Heart left ventricle (tissue), 16 donors: ENCODE results near the gene ADCY3. TPM values are rescaled to one million over a fixed set of nuclear protein-coding genes. Genes with fewer than 3 reads are reported as not detected.

Source experiments
- ATAC-seq, 4 donors: fragments of 200-7000 bp; cut with Tn5 transposase; one replicate each; pipeline ENCODE4 v1.9.1; 2020 to 2022; ENCODE audit warnings: moderate library complexity in 4 of 4, mild to moderate bottlenecking in 3 of 4, moderate number of reproducible peaks in 1 of 4
- DNase-seq, 5 donors: peaks; one replicate each; pipeline ENCODE4 v3.0.0-alpha.2; 2020
- H3K27ac ChIP-seq, 12 donors: fragments of 200-600 bp; sonication (generic) in 4 of 12; one replicate each; pipeline versions ENCODE4 v1.5.0 to v1.8.0; 2016 to 2022; ENCODE audit warnings: mild to moderate bottlenecking in 2 of 12
- H3K27me3 ChIP-seq, 9 donors: fragments of 200-600 bp; sonication (generic) in 2 of 9; one replicate each; pipeline versions ENCODE4 v1.5.1 to v1.8.0; 2016 to 2022; ENCODE audit warnings: mild to moderate bottlenecking in 3 of 9
- H3K36me3 ChIP-seq, 9 donors: fragments of 200-600 bp; sonication (generic) in 2 of 9; one replicate each; pipeline versions ENCODE4 v1.5.0 to v1.8.0; 2018 to 2022; ENCODE audit warnings: mild to moderate bottlenecking in 2 of 9
- H3K4me1 ChIP-seq, 12 donors: fragments of 200-600 bp; sonication (generic) in 4 of 12; one replicate each; pipeline versions ENCODE4 v1.5.0 to v1.8.0; 2016 to 2022; ENCODE audit warnings: mild to moderate bottlenecking in 3 of 12
- H3K4me3 ChIP-seq, 12 donors: fragments of 200-600 bp; sonication (generic) in 4 of 12; one replicate each; pipeline versions ENCODE4 v1.5.0 to v1.8.0; 2017 to 2022; ENCODE audit warnings: mild to moderate bottlenecking in 9 of 12, moderate library complexity in 4 of 12
- H3K9me3 ChIP-seq, 12 donors: fragments of 200-600 bp; sonication (generic) in 4 of 12; one replicate each; pipeline versions ENCODE4 v1.5.0 to v1.8.0; 2016 to 2022; ENCODE audit warnings: mild to moderate bottlenecking in 1 of 12
- CTCF ChIP-seq, 12 donors: fragments of 200-600 bp; sonication (generic) in 4 of 12; IDR thresholded peaks; one replicate each; pipeline versions ENCODE4 v1.5.0 to v1.8.0; 2018 to 2022; ENCODE audit warnings: antibody characterized with exemption in 12 of 12, mild to moderate bottlenecking in 5 of 12
- POLR2A ChIP-seq, 2 donors: fragments of 450-650 bp; IDR thresholded peaks; one replicate each; pipeline ENCODE4 v1.6.1; 2017; ENCODE audit warnings: antibody characterized with exemption in 2 of 2, mild to moderate bottlenecking in 2 of 2, moderate library complexity in 2 of 2
- WGBS, 4 donors: extraction: QIAGEN DNeasy Blood & Tissue Kit in 2 of 4; methylation state at CpG; one replicate each; pipeline versions ENCODE4 v1.1.5 to v1.1.7; 2013 to 2018; 5-methylcytosine and 5-hydroxymethylcytosine counted together
- intact Hi-C, 10 donors: fragments of 100-400 bp; cut with DNase I; formaldehyde crosslinking; loops; one replicate each; pipeline versions ENCODE4 v1.11.1 to v1.14.2; 2022
- polyA plus RNA-seq, 2 donors: library from polyadenylated mRNA; stranded (reverse); fragments of 200-250 nt; gene quantifications; one replicate each; pipeline ENCODE4 v1.2.3, GENCODE V29; 2013
- total RNA-seq, 9 donors: library from RNA; depleted of rRNA in 2 of 9; stranded (reverse); fragments of >200 nt in 2 of 9; fragmentation: NEBNext Ultra II Directional in 3 of 9; extraction: Animal tissue kit (Norgen Biotek cat#: 25700) in 3 of 9; gene quantifications; one replicate each; pipeline versions ENCODE4 v1.1.0 to v1.2.4, GENCODE V29; 2016 to 2023
- donor health status: ischemic (EF 13 %, LVEDD 7.1; RV severe dilation, severe dysfunction).
- donor health status: healthy with polysubstance abuse.
- donor health status: DM: no; HTN: yes; CAD: no.
- donor health status: DM: no; HTN: no; CAD: no.
- donor health status: ischemic (EF 25% LVEDD 6.9; RV normal size, moderate dysfunction).
- donor health status: ischemic (EF 25% LVEDD 5.7; RV mildly dilated, moderate dysfunction).
- donor health status: healthy.
- donor health status: DM: yes; HTN: yes; CAD: no.
- donor health status: ischemic (EF 35%, LVEDD 5.7; RV mildly dilated, moderate dysfunction).
- donor health status: nonischemic (EF 11% LVEDD 7.7; RV severe dilation, severe dysfunction).
- donor health status: DM: yes; HTN: yes; CAD: no.
- donor health status: PGD.
- donor health status: ischemic (EF 29% LVEDD 5.4; RV normal size, mild dysfunction).
- donor health status: nonischemic (EF 23%, LVEDD 6.1; RV moderate dilation, normal function).

ADCY3 gene
- total and polyA plus RNA-seq, 11 donors, result 9.3 to 36.0 (median 14.4) TPM

DNA sequence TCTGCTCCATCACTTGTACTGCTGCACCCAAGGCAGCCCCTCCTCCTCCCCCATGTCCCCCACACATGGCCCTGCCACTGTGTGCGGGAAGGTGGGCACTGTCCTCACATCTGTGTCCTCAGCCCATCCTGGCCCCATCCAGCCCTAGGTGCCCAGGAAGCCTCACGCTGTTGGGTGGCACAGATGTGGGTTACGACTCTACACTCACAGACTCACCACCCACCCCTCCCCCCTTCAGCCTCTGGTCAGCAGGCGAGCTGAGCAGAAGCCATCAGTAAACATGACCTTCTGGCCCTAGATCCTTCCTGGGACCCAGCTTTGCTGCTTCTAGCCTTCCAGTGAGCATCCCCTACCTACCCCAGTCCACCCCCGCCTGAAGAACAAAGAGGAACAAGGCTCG lies 43.0 kb downstream of the ADCY3 start:
- no peak for TF ChIP-seq CTCF (IDR thresholded peaks at IDR 0.05)
- no peak for TF ChIP-seq POLR2A (IDR thresholded peaks at IDR 0.05)
- no peaks in the 10 kb centered on the region for H3K36me3 ChIP-seq
- no peaks in the 10 kb centered on the region for H3K9me3 ChIP-seq
- no peak overlapping the region for H3K4me3 ChIP-seq
- no peak overlapping the region for H3K27ac ChIP-seq
- DNase-seq, result no peak
- no peak for ATAC-seq
- H3K4me1 ChIP-seq, result peaks cover 0 to 43% (median 6%) of the 10 kb centered on the region in 12 donors
- WGBS, 4 donors, result 96 to 100% (median 97%) methylated on average over 3 to 6 of the region's 6 CpGs
- intact Hi-C loops, result no loop called here
- H3K27me3 ChIP-seq, result no peaks in the 10 kb centered on the region

GRCh38 chr2:24875901-24876300 lies 44.1 kb downstream of the ADCY3 start:
- no peak overlapping the region for H3K4me3 ChIP-seq
- ATAC-seq (no peak), DNase-seq (no peak)
- 93 to 98% (median 97%) methylated on average over 2 of the region's 2 CpGs for WGBS, 4 donors
- H3K27ac ChIP-seq, result no peak overlapping the region
- TF ChIP-seq POLR2A (IDR thresholded peaks at IDR 0.05) (no peak), CTCF (IDR thresholded peaks at IDR 0.05) (no peak)
- no peaks in the 10 kb centered on the region for H3K27me3 ChIP-seq
- H3K36me3 ChIP-seq, result no peaks in the 10 kb centered on the region
- H3K4me1 ChIP-seq, result peaks cover 0 to 46% (median 10%) of the 10 kb centered on the region in 12 donors
- intact Hi-C loops, result no loop called here
- H3K9me3 ChIP-seq, result no peaks in the 10 kb centered on the region

GRCh38 chr2:24875272-24875671 lies 44.8 kb downstream of the ADCY3 start:
- no peaks in the 10 kb centered on the region for H3K27me3 ChIP-seq
- H3K27ac ChIP-seq, result peak overlapping the region in 3 of 12 donors; percentile 52 to 81 (median 66)
- DNase-seq (no peak), ATAC-seq (no peak)
- H3K4me1 ChIP-seq, result peaks cover 0 to 46% (median 10%) of the 10 kb centered on the region in 12 donors
- no peak overlapping the region for H3K4me3 ChIP-seq
- no peak for TF ChIP-seq POLR2A (IDR thresholded peaks at IDR 0.05)
- no peak for TF ChIP-seq CTCF (IDR thresholded peaks at IDR 0.05)
- H3K36me3 ChIP-seq, result no peaks in the 10 kb centered on the region
- WGBS, 4 donors, result 85 to 95% (median 93%) methylated on average over 9 to 10 of the region's 10 CpGs
- intact Hi-C loops, result no loop called here
- no peaks in the 10 kb centered on the region for H3K9me3 ChIP-seq

DNA sequence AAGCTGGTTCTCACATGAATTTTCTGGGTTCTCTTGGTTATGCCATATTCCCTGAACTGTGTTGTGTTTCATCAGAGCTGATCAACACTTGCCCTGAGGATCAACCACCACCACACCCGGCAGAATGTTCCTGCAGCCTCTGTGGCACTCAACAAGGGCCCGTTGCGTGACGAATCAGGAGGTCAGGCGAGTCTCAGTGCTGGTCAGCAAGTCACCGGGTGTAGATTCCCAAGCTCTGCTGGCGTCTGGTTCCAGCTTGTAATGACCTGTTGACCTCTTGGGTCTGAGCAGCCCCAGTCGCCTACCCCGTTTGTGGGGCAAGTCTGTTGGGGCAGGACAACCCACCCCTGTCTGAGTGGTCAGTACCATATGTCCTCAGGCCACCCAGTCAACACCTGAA lies 46.0 kb downstream of the ADCY3 start:
- ATAC-seq (peak in 2 of 4 donors; percentile 29 to 43), DNase-seq (peak in 2 of 5 donors; percentile 57 to 62)
- TF ChIP-seq POLR2A (IDR thresholded peaks at IDR 0.05) (no peak), CTCF (IDR thresholded peaks at IDR 0.05) (no peak)
- Histone ChIP-seq H3K4me3 (no peak overlapping the region), H3K27ac (peak overlapping the region in 8 of 12 donors; percentile 0 to 81 (median 50)), H3K27me3 (no peaks in the 10 kb centered on the region), H3K4me1 (peaks cover 0 to 42% (median 10%) of the 10 kb centered on the region in 12 donors), H3K36me3 (no peaks in the 10 kb centered on the region), H3K9me3 (no peaks in the 10 kb centered on the region)
- intact Hi-C loops, result no loop called here
- WGBS, 4 donors, result 83 to 98% (median 90%) methylated on average over 9 of the region's 9 CpGs
